Cardiac muscle cell (in vitro differentiated cells and primary cell): ENCODE measurements around the gene SLC24A4. TPM values are rescaled to one million over a fixed set of nuclear protein-coding genes. Genes with fewer than 3 reads are reported as not detected.
A peak's percentile ranks its signal among the peaks of the same experiment; 100 is the strongest.

Source experiments
- DNase-seq, 2 donors: peaks; one replicate each; pipeline versions ENCODE4 v3.0.0 to v3.0.0-alpha.2; 2010 to 2017; ENCODE audit warnings: low read depth in 1 of 2, low spot score in 1 of 2
- H3K27ac ChIP-seq: fragments of 200-600 bp; sonication (generic); 2 replicates; pipeline ENCODE4 v1.5.1; 2016
- H3K27me3 ChIP-seq: fragments of 200-600 bp; sonication (generic); 2 replicates; pipeline ENCODE4 v1.6.0; 2016; ENCODE audit warnings: control low read depth
- H3K36me3 ChIP-seq: fragments of 200-600 bp; sonication (generic); 2 replicates; pipeline ENCODE4 v1.5.1; 2016; ENCODE audit warnings: control low read depth
- H3K4me1 ChIP-seq: fragments of 200-600 bp; sonication (generic); 2 replicates; pipeline ENCODE4 v1.8.1; 2017; ENCODE audit warnings: low read depth, mild to moderate bottlenecking, mixed run types
- H3K4me3 ChIP-seq: fragments of 200-600 bp; sonication (generic); 2 replicates; pipeline ENCODE4 v1.5.1; 2016; ENCODE audit warnings: mild to moderate bottlenecking
- H3K9me3 ChIP-seq: fragments of 200-600 bp; sonication (generic); 2 replicates; pipeline ENCODE4 v1.5.1; 2017; ENCODE audit warnings: low read depth, mild to moderate bottlenecking, control low read depth
- CTCF ChIP-seq: IDR thresholded peaks from 2 replicates; pipeline ENCODE4 v1.5.1; 2012; ENCODE audit warnings: low read depth, mild to moderate bottlenecking, low read length
- polyA plus RNA-seq: library from polyadenylated mRNA; unstranded; fragments of >200 nt; fragmentation: Nextera tagmentation; extraction: Ambion mirVana; gene quantifications from 2 replicates; pipeline ENCODE4 v1.2.1, GENCODE V29; 2016
- total RNA-seq: library from RNA; depleted of rRNA; stranded (reverse); fragments of >200 nt; gene quantifications from 2 replicates; pipeline ENCODE4 v1.2.3, GENCODE V29; 2016

Gene SLC24A4
- total and polyA plus RNA-seq, 2 experiments from 2014 or later, result 0.07 to 0.09 TPM

- no peak for DNase-seq
- no peak overlapping the region for H3K27ac ChIP-seq
- no peaks in the 10 kb centered on the region for H3K9me3 ChIP-seq
- no peaks in the 10 kb centered on the region for H3K4me1 ChIP-seq
- TF ChIP-seq CTCF, result no peak
- no peak overlapping the region for H3K4me3 ChIP-seq
- no peaks in the 10 kb centered on the region for H3K36me3 ChIP-seq
- no peaks in the 10 kb centered on the region for H3K27me3 ChIP-seq
Observed at GRCh38 chr14:92466059-92466458, 143.1 kb downstream of the SLC24A4 start.

DNA sequence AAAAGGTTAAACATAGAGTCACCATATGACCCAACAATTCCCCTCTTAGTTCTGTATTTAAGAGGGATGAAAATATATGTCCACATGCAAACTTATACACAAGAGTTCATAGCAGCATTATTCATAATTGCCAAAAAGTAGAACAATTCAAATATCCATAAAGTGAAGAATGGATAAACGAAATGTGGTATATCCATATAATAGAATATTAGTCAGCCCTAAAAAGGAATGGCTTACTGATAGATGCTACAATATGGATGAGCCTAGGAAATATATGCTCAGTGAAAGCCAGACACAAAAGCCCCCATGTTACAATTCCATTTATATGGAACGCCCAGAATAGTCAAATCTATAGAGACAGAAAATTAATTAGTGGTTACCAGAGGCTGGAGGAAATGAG is 146.6 kb downstream of the SLC24A4 start:
- Histone ChIP-seq H3K27me3 (no peaks in the 10 kb centered on the region), H3K27ac (no peak overlapping the region), H3K4me3 (no peak overlapping the region), H3K4me1 (no peaks in the 10 kb centered on the region), H3K36me3 (no peaks in the 10 kb centered on the region), H3K9me3 (no peaks in the 10 kb centered on the region)
- TF ChIP-seq CTCF, result no peak
- no peak for DNase-seq

- Histone ChIP-seq H3K4me1 (no peaks in the 10 kb centered on the region), H3K27me3 (no peaks in the 10 kb centered on the region), H3K4me3 (no peak overlapping the region), H3K27ac (no peak overlapping the region), H3K9me3 (no peaks in the 10 kb centered on the region), H3K36me3 (no peaks in the 10 kb centered on the region)
- TF ChIP-seq CTCF, result no peak
- DNase-seq, result no peak
Observed at GRCh38 chr14:92470215-92470614, 147.2 kb downstream of the SLC24A4 start.

DNA sequence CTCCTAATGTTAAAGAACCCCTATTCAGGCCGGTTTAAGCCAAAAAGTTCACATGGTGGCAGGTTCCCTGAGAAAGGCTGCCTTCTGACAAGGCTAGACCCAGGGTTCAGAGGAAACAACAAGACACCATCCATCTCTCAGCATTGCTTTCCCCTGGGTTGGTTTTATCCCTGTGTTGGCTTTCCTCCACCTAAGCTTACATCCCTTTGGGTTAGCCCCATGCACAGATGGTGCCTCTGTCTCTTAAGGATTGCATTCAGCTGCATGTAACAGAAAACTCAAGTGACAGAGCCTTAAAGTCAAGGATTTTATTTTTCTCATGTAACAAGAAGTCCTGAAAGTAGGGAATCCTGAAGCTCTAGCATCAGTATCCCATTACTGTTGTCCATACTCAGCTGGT is 147.8 kb downstream of the SLC24A4 start:
- no peaks in the 10 kb centered on the region for H3K9me3 ChIP-seq
- H3K27me3 ChIP-seq, result no peaks in the 10 kb centered on the region
- DNase-seq, result no peak
- H3K4me1 ChIP-seq, result no peaks in the 10 kb centered on the region
- H3K36me3 ChIP-seq, result no peaks in the 10 kb centered on the region
- TF ChIP-seq CTCF, result no peak
- H3K27ac ChIP-seq, result no peak overlapping the region
- no peak overlapping the region for H3K4me3 ChIP-seq

DNA sequence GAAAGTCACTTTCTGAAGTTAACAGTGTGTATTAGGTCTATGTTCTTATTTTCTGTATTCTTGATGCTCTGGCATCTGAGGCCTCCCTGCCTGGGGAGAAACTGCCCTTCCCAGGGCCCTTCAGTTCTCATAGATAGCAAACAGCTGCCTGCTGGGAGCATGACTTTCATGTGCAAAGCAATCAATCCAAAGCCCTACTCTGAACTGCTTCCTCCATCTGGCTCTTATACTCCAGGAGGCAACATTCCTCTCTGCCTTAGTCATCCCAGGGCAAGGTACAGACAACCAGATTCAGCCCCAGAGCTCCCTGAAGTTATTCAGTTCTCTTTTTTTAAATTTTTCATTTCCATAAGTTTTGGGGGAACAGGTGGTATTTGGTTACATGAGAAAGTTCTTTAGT is 149.0 kb downstream of the SLC24A4 start:
- H3K9me3 ChIP-seq, result no peaks in the 10 kb centered on the region
- DNase-seq, result peak in 1 of 2 donors; percentile 71
- no peaks in the 10 kb centered on the region for H3K27me3 ChIP-seq
- H3K4me1 ChIP-seq, result no peaks in the 10 kb centered on the region
- no peak overlapping the region for H3K27ac ChIP-seq
- no peak overlapping the region for H3K4me3 ChIP-seq
- TF ChIP-seq CTCF, result no peak
- H3K36me3 ChIP-seq, result no peaks in the 10 kb centered on the region

GRCh38 chr14:92472860-92473259 is 149.9 kb downstream of the SLC24A4 start:
- no peak overlapping the region for H3K4me3 ChIP-seq
- TF ChIP-seq CTCF, result no peak
- no peak overlapping the region for H3K27ac ChIP-seq
- no peaks in the 10 kb centered on the region for H3K36me3 ChIP-seq
- no peaks in the 10 kb centered on the region for H3K4me1 ChIP-seq
- no peak for DNase-seq
- no peaks in the 10 kb centered on the region for H3K9me3 ChIP-seq
- no peaks in the 10 kb centered on the region for H3K27me3 ChIP-seq
